ENCODE results near the gene XPR1. TPM values are rescaled to one million over a fixed set of nuclear protein-coding genes. Genes with fewer than 3 reads are reported as not detected.

The XPR1 gene
- total RNA-seq, 1 experiment from 2014 or later: 19.9 TPM

GRCh38 chr1:180612632-180613031 is 19.2 kb upstream of the XPR1 start:
- Histone ChIP-seq H3K9me3 (ENCODE audit: control insufficient read depth in 1 of 2, insufficient read depth in 1 of 2, low read depth in 1 of 2, low read length in 2 of 2) (no peaks in the 10 kb centered on the region), H3K79me2 (ENCODE audit: insufficient read depth, low read length) (no peaks in the 10 kb centered on the region), H3K27me3 (ENCODE audit: insufficient read depth, low read length) (no peaks in the 10 kb centered on the region), H3K9ac (ENCODE audit: low read length) (no peak overlapping the region), H3K4me3 (replicated peaks in 1 of 2; ENCODE audit: low read depth in 1 of 2, low read length in 2 of 2) (no peak overlapping the region), H3K36me3 (ENCODE audit: control insufficient read depth in 1 of 2, insufficient read depth in 2 of 2, low read length in 2 of 2) (no peaks in the 10 kb centered on the region), H3K9me2 (ENCODE audit: insufficient read depth) (no peaks in the 10 kb centered on the region), H2AFZ (ENCODE audit: low read depth, low read length, poor library complexity, severe bottlenecking) (no peak overlapping the region), H3K4me1 (ENCODE audit: control insufficient read depth in 1 of 2, insufficient read depth in 2 of 2, low read length in 2 of 2) (peaks cover 0 to 3% of the 10 kb centered on the region in 2 experiments; a peak in 1 of 4 replicates), H4K20me1 (ENCODE audit: insufficient read depth) (no peaks in the 10 kb centered on the region), H3K27ac (ENCODE audit: low read depth, low read length) (no peak overlapping the region), H3K4me2 (ENCODE audit: low read length) (no peak overlapping the region)
- DNase-seq (ENCODE audit: low read depth, low spot score) (no peak), ATAC-seq (no peak)
- ChIA-PET RAD21 (ENCODE audit: low non-redundant PET in 1 of 2, low total read pairs in 2 of 2, uncharacterized antibody in 2 of 2, unreplicated experiment in 2 of 2) (no interaction called here), CTCF (no interaction called here), POLR2A (no interaction called here)
- TF ChIP-seq, protein P1, sequence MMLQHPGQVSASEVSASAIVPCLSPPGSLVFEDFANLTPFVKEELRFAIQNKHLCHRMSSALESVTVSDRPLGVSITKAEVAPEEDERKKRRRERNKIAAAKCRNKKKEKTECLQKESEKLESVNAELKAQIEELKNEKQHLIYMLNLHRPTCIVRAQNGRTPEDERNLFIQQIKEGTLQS (IDR thresholded peaks at IDR 0.05): no peak
- no peak for TF ChIP-seq YY1 (IDR thresholded peaks at IDR 0.05; ENCODE audit: extremely low read depth, insufficient replicate concordance, low read depth, low read length)
- TF ChIP-seq TCF7L2 (IDR thresholded peaks at IDR 0.05; ENCODE audit: borderline replicate concordance, extremely low read depth, insufficient read depth, insufficient read length): no peak
- TF ChIP-seq POLR2A (IDR thresholded peaks at IDR 0.05; ENCODE audit: borderline replicate concordance, extremely low read depth, insufficient read depth, insufficient read length): no peak
- no peak for TF ChIP-seq SIN3A (IDR thresholded peaks at IDR 0.05; ENCODE audit: low read depth)
- no peak for TF ChIP-seq ZBTB33 (IDR thresholded peaks at IDR 0.05; ENCODE audit: extremely low read depth, insufficient replicate concordance, low read length)
- no peak for TF ChIP-seq FOSL1 (IDR thresholded peaks at IDR 0.05; ENCODE audit: low read depth)
- no peak for TF ChIP-seq ZNF274 (IDR thresholded peaks at IDR 0.05; ENCODE audit: low read depth, low read length)
- no TSS peak for BruUV-seq (replicated peaks)
- intact Hi-C loops (cut with micrococcal nuclease): no loop called here

Measured in HCT116 (cell line).